ENCODE measurements around the gene ITGB5.
A peak's percentile ranks its signal among the peaks of the same experiment; 100 is the strongest.

ITGB5 gene

GRCh38 chr3:124747111-124747981, 139.8 kb downstream of the ITGB5 start:
- no peak for DNase-seq

DNA sequence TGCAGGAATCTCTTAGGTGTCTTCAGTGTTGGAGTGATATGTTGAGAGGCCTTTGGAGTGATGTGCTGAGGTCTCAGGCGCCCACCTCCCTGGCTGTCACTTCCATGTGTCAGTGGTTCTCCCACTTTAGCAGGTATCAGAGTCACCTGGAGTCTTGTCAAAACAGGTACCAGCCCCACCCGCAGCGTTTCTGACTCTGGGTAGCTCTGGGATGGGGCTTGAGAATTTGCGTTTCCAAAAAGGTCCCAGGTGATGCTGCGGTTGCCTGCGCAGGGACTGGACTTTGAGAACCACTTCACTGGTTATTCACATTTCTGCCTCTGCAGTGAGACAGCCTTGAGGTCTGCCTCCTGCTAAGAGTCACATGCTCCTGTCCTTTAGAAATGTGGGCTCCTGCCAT, 141.4 kb downstream of the ITGB5 start:
- DNase-seq: no peak

DNA sequence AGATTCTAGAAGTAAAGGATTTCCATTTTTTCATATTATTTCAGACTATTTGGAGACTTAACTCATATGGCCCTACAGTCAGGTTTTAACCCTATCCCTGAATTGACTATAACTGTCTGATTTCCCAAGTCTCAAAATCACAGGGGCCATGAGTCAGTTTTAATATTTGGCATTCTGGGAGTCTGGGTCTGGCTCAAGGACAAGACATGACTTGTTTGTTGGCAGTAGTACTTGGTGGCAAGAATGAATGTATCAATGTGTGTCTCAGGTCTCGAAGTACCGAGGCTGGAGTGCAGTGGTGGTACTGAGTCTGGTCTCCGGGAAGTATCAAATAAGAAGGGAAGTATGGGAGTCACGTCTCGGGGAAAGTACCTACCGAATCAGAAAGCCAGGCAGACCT, 146.1 kb downstream of the ITGB5 start:
- DNase-seq: no peak

DNA sequence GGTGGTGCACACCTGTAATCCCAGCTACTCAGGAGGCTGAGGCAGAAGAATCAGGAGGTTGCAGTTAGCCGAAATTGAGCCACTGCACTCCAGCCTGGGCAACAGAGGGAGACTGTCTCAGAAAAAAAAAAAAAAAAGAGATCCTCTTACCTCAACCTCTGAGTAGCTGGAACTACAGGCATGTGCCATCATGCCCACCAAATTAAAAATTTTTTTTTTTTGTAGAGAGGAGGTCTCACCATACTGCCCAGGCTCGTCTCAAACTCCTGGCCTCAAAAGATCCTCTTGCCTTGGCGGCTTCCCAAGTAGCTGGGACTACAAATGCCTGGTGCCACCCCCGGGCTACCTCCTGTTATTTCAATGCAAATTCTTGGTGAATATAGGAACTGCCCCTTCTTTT, 155.4 kb downstream of the ITGB5 start:
- peak; percentile 17 for DNase-seq

- DNase-seq: no peak
These were observed 156.2 kb downstream of the ITGB5 start for GRCh38 chr3:124730941-124731297.

- peak; percentile 96 for DNase-seq
These were observed 156.8 kb downstream of the ITGB5 start, which contains the start of gene UMPS for GRCh38 chr3:124730129-124730940. Gene UMPS, plus strand, starts transcription at chr3:124730452. Its CDS starts 20 bp downstream, at chr3:124730472.

- DNase-seq: no peak
These were observed 164.6 kb downstream of the ITGB5 start for GRCh38 chr3:124722589-124722988.

- DNase-seq: no peak
These were observed 172.8 kb downstream of the ITGB5 start for GRCh38 chr3:124714223-124714853.
